Panc1 (cell line): ENCODE measurements around the gene KLHL26. TPM values are rescaled to one million over a fixed set of nuclear protein-coding genes. Genes with fewer than 3 reads are reported as not detected.

Experiments
- ATAC-seq: fragments of 200-7000 bp; cut with Tn5 transposase; 2 replicates; pipeline ENCODE4 v1.9.1; 2020; ENCODE audit warnings: mild to moderate bottlenecking, moderate library complexity
- BruUV-seq: library from RNA; stranded (reverse); fragments of 400-500 nt; replicated peaks from 2 replicates; lab custom pipeline; 2021; lab: Mats Ljungman, UMichigan
- CTCF ChIA-PET: fragments of 300-600 bp; sonication (Branson Sonifier 250); formaldehyde crosslinking; loops from one replicate; lab custom pipeline; 2022; ENCODE audit warnings: antibody characterized with exemption; lab: Charles Lee
- POLR2A ChIA-PET: fragments of 300-600 bp; sonication (Branson Sonifier 250); formaldehyde crosslinking; loops from one replicate; lab custom pipeline; 2022; ENCODE audit warnings: antibody characterized with exemption; lab: Charles Lee
- DNase-seq: peaks from one replicate; pipeline ENCODE4 v3.0.0-alpha.2; 2010; ENCODE audit warnings: low read depth, low spot score
- H3K27ac ChIP-seq: 2 replicates; pipeline ENCODE4 v1.5.1; 2011; ENCODE audit warnings: mild to moderate bottlenecking, low read length, inconsistent platforms
- H3K27me3 ChIP-seq: fragments of 200-500 bp; sonication (Bioruptor generic); 2 replicates; pipeline ENCODE4 v1.6.0; 2014; ENCODE audit warnings: low read length, inconsistent platforms; ENCODE audit not compliant: control insufficient read depth, insufficient read depth
- H3K36me3 ChIP-seq: fragments of 200-500 bp; sonication (Bioruptor generic); 2 replicates; pipeline ENCODE4 v1.5.1; 2014; ENCODE audit warnings: inconsistent platforms, mild to moderate bottlenecking, low read length, moderate library complexity; ENCODE audit not compliant: control insufficient read depth, insufficient read depth
- H3K4me1 ChIP-seq: 2 replicates; pipeline ENCODE4 v1.5.1; 2011; ENCODE audit warnings: inconsistent platforms, mild to moderate bottlenecking, low read length, moderate library complexity; ENCODE audit not compliant: control insufficient read depth, insufficient read depth
- H3K4me3 ChIP-seq, 2 experiments: 2 replicates each; pipeline ENCODE4 v1.5.1; 2011 to 2012; ENCODE audit warnings: low read depth in 2 of 2, low read length in 2 of 2, mild to moderate bottlenecking in 2 of 2, inconsistent platforms in 1 of 2, moderate library complexity in 1 of 2
- H3K9me3 ChIP-seq: fragments of 200-500 bp; sonication (Bioruptor generic); 2 replicates; pipeline ENCODE4 v1.5.1; 2014; ENCODE audit warnings: low read depth, mild to moderate bottlenecking, inconsistent platforms, low read length, moderate library complexity; ENCODE audit not compliant: control insufficient read depth, insufficient read depth
- CTCF ChIP-seq: fragments of 450-650 bp; IDR thresholded peaks from 2 replicates; pipeline ENCODE4 v1.5.1; 2017; ENCODE audit warnings: mild to moderate bottlenecking
- POLR2AphosphoS5 ChIP-seq: IDR thresholded peaks from 2 replicates; pipeline ENCODE4 v1.6.1; 2012; ENCODE audit warnings: mild to moderate bottlenecking, low read depth, low read length, moderate library complexity
- REST ChIP-seq, 2 experiments: IDR thresholded peaks; 2 replicates each; pipeline ENCODE4 v1.6.1; 2011 to 2012; ENCODE audit warnings: low read depth in 2 of 2, control low read depth in 1 of 2, low read length in 1 of 2, mild to moderate bottlenecking in 1 of 2, moderate library complexity in 1 of 2; ENCODE audit not compliant: insufficient read depth in 1 of 2
- SIN3A ChIP-seq: IDR thresholded peaks from 2 replicates; pipeline ENCODE4 v1.6.1; 2012; ENCODE audit warnings: low read depth, mild to moderate bottlenecking, low read length, moderate library complexity, borderline replicate concordance; ENCODE audit not compliant: insufficient read depth
- TCF7L2 ChIP-seq: IDR thresholded peaks from 2 replicates; pipeline ENCODE4 v1.6.1; 2011; ENCODE audit warnings: mild to moderate bottlenecking, low read depth, low read length, inconsistent platforms
- in situ Hi-C: cut with HindIII; loops from 2 replicates; pipeline ENCODE4 v1.10.0; 2016; ENCODE audit warnings: low sequenced_read_pairs, low pct_unique_long_range_greater_than_20kb
- intact Hi-C: fragments of 100-400 bp; cut with micrococcal nuclease; formaldehyde crosslinking; loops from one replicate; pipeline ENCODE4 v1.10.0; 2022; ENCODE audit not compliant: unreplicated experiment
- total RNA-seq: library from RNA; stranded (reverse); gene quantifications from one replicate; pipeline ENCODE4 v1.2.1, GENCODE V29; 2021; ENCODE audit not compliant: unreplicated experiment

Gene KLHL26
- total RNA-seq, 1 experiment from 2014 or later, result 4.4 TPM

- CTCF ChIA-PET, result no interaction called here
These were observed 76.8 kb downstream of the KLHL26 start for GRCh38 chr19:18713550-18714117.

GRCh38 chr19:18715416-18715815 is 78.6 kb downstream of the KLHL26 start:
- H3K4me1 ChIP-seq, result no peaks in the 10 kb centered on the region
- H3K4me3 ChIP-seq, result no peak overlapping the region
- no peak for ATAC-seq
- no peaks in the 10 kb centered on the region for H3K36me3 ChIP-seq
- no TSS peak for BruUV-seq
- in situ Hi-C loops, result no loop called here
- intact Hi-C loops, result no loop called here
- no peaks in the 10 kb centered on the region for H3K27me3 ChIP-seq
- no peak for TF ChIP-seq REST (IDR thresholded peaks at IDR 0.05; ENCODE audit: insufficient read depth in 1 of 2, low read depth in 2 of 2, low read length in 1 of 2)
- TF ChIP-seq TCF7L2, result no peak
- no peak for TF ChIP-seq CTCF
- no peak for TF ChIP-seq SIN3A
- TF ChIP-seq POLR2AphosphoS5, result no peak
- DNase-seq, result no peak
- ChIA-PET CTCF (no interaction called here), POLR2A (no interaction called here)
- no peak overlapping the region for H3K27ac ChIP-seq
- H3K9me3 ChIP-seq, result no peaks in the 10 kb centered on the region

More at GRCh38 chr19:18713550-18714117, 76.8 kb downstream of the KLHL26 start:
- Histone ChIP-seq H3K36me3 (no peaks in the 10 kb centered on the region), H3K4me3 (no peak overlapping the region), H3K4me1 (no peaks in the 10 kb centered on the region), H3K27me3 (no peaks in the 10 kb centered on the region), H3K9me3 (no peaks in the 10 kb centered on the region), H3K27ac (no peak overlapping the region)
- no peak for ATAC-seq
- TF ChIP-seq CTCF (no peak), TCF7L2 (no peak), POLR2AphosphoS5 (no peak), SIN3A (no peak), REST (IDR thresholded peaks at IDR 0.05; ENCODE audit: insufficient read depth in 1 of 2, low read depth in 2 of 2, low read length in 1 of 2) (no peak)
- no TSS peak for BruUV-seq
- DNase-seq, result no peak
- in situ Hi-C loops, result no loop called here
- POLR2A ChIA-PET, result no interaction called here
- intact Hi-C loops, result no loop called here
